CD4-positive, alpha-beta T cell treated with Interleukin-6 at 100 ng/mL for 8 hours (primary cell): Measurements from ENCODE around the gene FGA.
"Not testable (repeated sequence)": the region's sequence is repeated elsewhere in the genome, so short reads cannot be mapped to it uniquely, and the experiment has no call there.

ENCODE experiments used
- DNase-seq: peaks from one replicate; pipeline ENCODE4 v3.0.0-alpha.2; 2020; ENCODE audit warnings: mixed read lengths, low spot score

The FGA gene

GRCh38 chr4:154606728-154607723, 16.5 kb upstream of the FGA start:
- DNase-seq = no peak

GRCh38 chr4:154604696-154605200, 14.2 kb upstream of the FGA start:
- no peak for DNase-seq

GRCh38 chr4:154603033-154603943, 12.7 kb upstream of the FGA start:
- no peak for DNase-seq

- no peak for DNase-seq
These were observed 12.0 kb upstream of the FGA start for GRCh38 chr4:154602404-154603020.

GRCh38 chr4:154597798-154598774, 7.5 kb upstream of the FGA start:
- no peak for DNase-seq

GRCh38 chr4:154597281-154597680, 6.7 kb upstream of the FGA start:
- DNase-seq = not testable (repeated sequence)

- no peak for DNase-seq
These were observed 5.3 kb upstream of the FGA start for GRCh38 chr4:154595807-154596206.

- not testable (repeated sequence) for DNase-seq
These were observed 3.8 kb upstream of the FGA start for GRCh38 chr4:154594343-154594742.

- DNase-seq = no peak
These were observed 3.3 kb upstream of the FGA start for GRCh38 chr4:154593868-154594267.

- no peak for DNase-seq
These were observed 1.3 kb upstream of the FGA start for GRCh38 chr4:154591890-154592289.

GRCh38 chr4:154589296-154590197, 995 bp downstream of the FGA start:
- no peak for DNase-seq

- DNase-seq = no peak
These were observed 2.3 kb downstream of the FGA start for GRCh38 chr4:154588198-154588597.

- DNase-seq = no peak
These were observed 4.1 kb downstream of the FGA start for GRCh38 chr4:154586296-154587033.

GRCh38 chr4:154585369-154586018, 5.0 kb downstream of the FGA start:
- no peak for DNase-seq

GRCh38 chr4:154584259-154584658, 6.3 kb downstream of the FGA start:
- DNase-seq = no peak

GRCh38 chr4:154583677-154584076, 6.9 kb downstream of the FGA start:
- DNase-seq = no peak

- DNase-seq = no peak
These were observed 7.3 kb downstream of the FGA start for GRCh38 chr4:154583230-154583629.

- no peak for DNase-seq
These were observed 7.8 kb downstream of the FGA start for GRCh38 chr4:154582723-154583122.
